ENCODE data around the gene APOA1. TPM values are rescaled to one million over a fixed set of nuclear protein-coding genes. Genes with fewer than 3 reads are reported as not detected.
"Not testable (repeated sequence)": the region's sequence is repeated elsewhere in the genome, so short reads cannot be mapped to it uniquely, and the experiment has no call there.

The APOA1 gene
- total RNA-seq, 2 experiments from 2014 or later: 0.23 to 0.25 TPM

DNA sequence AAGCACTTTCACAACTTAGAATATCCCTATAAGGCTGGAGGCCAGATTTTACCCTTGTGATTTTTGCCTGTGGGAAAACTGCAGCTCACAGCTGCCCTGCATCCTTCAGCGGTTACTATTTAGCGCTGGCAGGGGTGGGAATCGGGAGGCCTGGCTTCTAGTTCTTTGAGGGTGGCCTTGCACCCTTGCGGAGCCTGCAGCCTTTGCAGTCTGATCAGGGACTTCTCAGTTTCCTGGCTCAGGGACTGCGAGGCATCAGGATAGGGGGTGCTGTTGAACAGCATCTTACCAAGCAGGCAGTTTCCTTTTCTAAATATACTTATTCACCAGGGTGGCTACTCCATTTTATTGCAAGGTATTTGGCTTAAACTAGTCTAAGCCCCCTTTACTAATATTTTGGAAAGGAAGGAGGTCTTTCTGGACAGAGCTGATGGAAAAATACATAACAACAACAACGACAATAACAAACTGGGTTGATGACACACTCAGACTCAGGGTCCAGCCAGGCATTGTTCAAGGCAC lies 2.9 kb upstream of the APOA1 start:
- Mint-ChIP-seq H3K9me3 (no peaks in the 10 kb centered on the region), H3K36me3 (ENCODE audit: low read depth) (peaks cover 13% of the 10 kb centered on the region), H3K27ac (no peak overlapping the region), H3K4me3 (no peak overlapping the region), H3K27me3 (no peaks in the 10 kb centered on the region), H3K4me1 (peaks cover 9% of the 10 kb centered on the region)
- no peak for DNase-seq
- ChIA-PET POLR2A (no interaction called here), CTCF (no interaction called here)

GRCh38 chr11:116838321-116839084 lies 1.1 kb upstream of the APOA1 start:
- H3K9me3 Mint-ChIP-seq: no peaks in the 10 kb centered on the region
- peaks cover 2% of the 10 kb centered on the region for H3K36me3 Mint-ChIP-seq (ENCODE audit: low read depth)
- H3K4me1 Mint-ChIP-seq: peaks cover 16% of the 10 kb centered on the region
- H3K4me3 Mint-ChIP-seq: no peak overlapping the region
- peak overlapping the region; percentile 17 for H3K27ac Mint-ChIP-seq
- ChIA-PET CTCF (no interaction called here), POLR2A (no interaction called here)
- H3K27me3 Mint-ChIP-seq: no peaks in the 10 kb centered on the region
- no peak for DNase-seq

DNA sequence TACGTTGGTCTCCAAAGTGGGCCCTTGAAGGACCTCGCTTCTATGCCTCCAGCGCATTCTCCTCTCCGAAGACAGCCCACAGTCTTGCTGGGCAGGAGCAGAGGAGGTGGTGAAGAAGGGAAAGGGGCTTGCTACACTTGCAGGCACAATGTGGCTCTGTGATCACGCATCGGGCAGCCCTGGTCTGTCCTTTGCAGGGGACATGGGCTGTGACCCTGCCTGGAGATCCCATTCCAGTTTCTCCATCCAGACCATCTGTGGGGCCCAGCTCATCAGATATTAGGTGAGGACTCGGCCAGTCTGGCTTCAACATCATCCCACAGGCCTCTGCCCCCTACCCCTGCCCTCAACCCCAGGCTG lies 810 bp downstream of the APOA1 start:
- DNase-seq: no peak
- ChIA-PET POLR2A (interaction anchor here (0.6 kb wide), 1 partner anchor 274 kb away, joined by 3 read pairs; no protein-coding TSS in a partner anchor), CTCF (interaction anchor here (1.0 to 3.8 kb wide), 23 partner anchors 10 to 388 kb away, joined by 3 to 33 read pairs (median 5); partner anchors contain the start of genes APOA5, SIDT2 and ZPR1)
- Mint-ChIP-seq H3K9me3 (no peaks in the 10 kb centered on the region), H3K4me1 (peaks cover 16% of the 10 kb centered on the region), H3K27ac (no peak overlapping the region), H3K4me3 (no peak overlapping the region), H3K36me3 (ENCODE audit: low read depth) (no peaks in the 10 kb centered on the region), H3K27me3 (no peaks in the 10 kb centered on the region)

DNA sequence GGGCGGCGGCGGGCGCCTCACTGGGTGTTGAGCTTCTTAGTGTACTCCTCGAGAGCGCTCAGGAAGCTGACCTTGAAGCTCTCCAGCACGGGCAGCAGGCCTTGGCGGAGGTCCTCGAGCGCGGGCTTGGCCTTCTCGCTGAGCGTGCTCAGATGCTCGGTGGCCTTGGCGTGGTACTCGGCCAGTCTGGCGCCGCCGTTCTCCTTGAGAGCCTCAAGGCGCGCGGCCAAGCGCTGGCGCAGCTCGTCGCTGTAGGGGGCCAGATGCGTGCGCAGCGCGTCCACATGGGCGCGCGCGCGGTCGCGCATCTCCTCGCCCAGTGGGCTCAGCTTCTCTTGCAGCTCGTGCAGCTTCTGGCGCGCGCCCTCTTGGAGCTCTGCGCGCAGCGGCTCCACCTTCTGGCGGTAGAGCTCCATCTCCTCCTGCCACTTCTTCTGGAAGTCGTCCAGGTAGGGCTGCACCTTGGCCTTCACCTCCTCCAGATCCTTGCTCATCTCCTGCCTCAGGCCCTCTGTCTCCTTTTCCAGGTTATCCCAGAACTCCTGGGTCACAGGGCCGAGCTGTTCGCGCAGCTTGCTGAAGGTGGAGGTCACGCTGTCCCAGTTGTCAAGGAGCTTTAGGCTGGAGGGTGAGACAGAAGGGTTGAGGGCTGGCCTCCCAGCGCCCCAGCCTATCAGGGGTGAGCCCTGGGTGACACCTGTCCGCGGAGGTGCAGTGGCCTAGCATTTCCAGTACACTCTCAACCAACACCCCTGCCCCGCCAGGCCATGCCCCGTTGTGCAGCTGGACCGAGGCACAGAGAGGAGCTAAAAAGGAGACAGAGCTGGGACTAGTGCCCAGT lies 1.4 kb downstream of the APOA1 start:
- POLR2A ChIA-PET: interaction anchor here (0.5 to 0.9 kb wide), 7 partner anchors 45 to 287 kb away, joined by 3 to 7 read pairs (median 3); partner anchors contain the start of gene APOA5
- H3K27me3 Mint-ChIP-seq: no peaks in the 10 kb centered on the region
- no peaks in the 10 kb centered on the region for H3K36me3 Mint-ChIP-seq (ENCODE audit: low read depth)
- peak; percentile 83 for DNase-seq
- peaks cover 16% of the 10 kb centered on the region for H3K4me1 Mint-ChIP-seq
- CTCF ChIA-PET: interaction anchor here (0.6 to 3.8 kb wide), 29 partner anchors 9 to 388 kb away, joined by 3 to 33 read pairs (median 4); partner anchors contain the start of genes APOA5, SIDT2 and ZPR1
- H3K27ac Mint-ChIP-seq: peak overlapping the region; percentile 80
- H3K9me3 Mint-ChIP-seq: no peaks in the 10 kb centered on the region
- peak overlapping the region; percentile 66 for H3K4me3 Mint-ChIP-seq

DNA sequence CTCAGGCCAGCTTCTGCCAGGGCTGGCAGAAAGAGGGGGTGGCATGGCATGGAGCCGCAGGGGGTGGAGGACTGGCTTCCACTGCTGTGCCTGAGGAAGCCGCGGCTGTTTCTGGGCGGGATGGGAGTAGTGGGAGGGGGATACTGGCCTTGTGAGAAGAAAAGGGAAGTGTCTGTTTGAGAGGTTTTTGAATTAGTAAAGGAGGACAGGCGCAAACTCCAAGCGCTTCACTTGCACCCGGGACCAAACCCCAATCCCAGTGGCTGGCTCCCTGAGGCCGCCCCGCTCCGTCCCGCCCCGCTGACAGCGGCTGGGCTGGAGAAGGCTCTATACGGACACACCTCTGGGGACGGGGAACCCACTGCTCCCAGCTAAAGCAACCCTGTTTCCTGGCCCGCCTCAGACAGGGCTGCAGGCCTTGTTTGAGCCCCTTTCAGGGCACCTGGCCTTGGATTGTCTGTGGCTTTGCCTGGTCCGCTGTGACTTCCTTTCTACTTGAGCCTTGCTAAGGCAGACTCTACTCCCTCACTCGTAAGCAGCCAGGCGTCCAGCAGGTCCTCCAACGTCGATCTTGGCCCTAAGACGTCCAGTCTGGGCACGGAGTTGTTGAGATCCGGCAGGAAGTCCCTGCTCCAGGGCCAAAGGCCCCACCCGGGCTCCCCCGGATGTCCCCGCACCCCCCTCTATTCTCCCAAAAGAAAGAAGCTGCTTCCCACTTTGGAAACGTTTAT lies 2.2 kb downstream of the APOA1 start:
- ChIA-PET CTCF (interaction anchor here (0.6 to 3.8 kb wide), 26 partner anchors 8 to 389 kb away, joined by 3 to 33 read pairs (median 5); partner anchors contain the start of genes APOA5, SIDT2 and ZPR1), POLR2A (interaction anchor here (0.5 to 0.9 kb wide), 5 partner anchors 44 to 288 kb away, joined by 3 to 7 read pairs (median 3); partner anchors contain the start of gene APOA5)
- Mint-ChIP-seq H3K4me1 (peaks cover 16% of the 10 kb centered on the region), H3K27me3 (no peaks in the 10 kb centered on the region), H3K4me3 (peak overlapping the region; percentile 66), H3K27ac (peak overlapping the region; percentile 80), H3K9me3 (no peaks in the 10 kb centered on the region), H3K36me3 (ENCODE audit: low read depth) (no peaks in the 10 kb centered on the region)
- no peak for DNase-seq

DNA sequence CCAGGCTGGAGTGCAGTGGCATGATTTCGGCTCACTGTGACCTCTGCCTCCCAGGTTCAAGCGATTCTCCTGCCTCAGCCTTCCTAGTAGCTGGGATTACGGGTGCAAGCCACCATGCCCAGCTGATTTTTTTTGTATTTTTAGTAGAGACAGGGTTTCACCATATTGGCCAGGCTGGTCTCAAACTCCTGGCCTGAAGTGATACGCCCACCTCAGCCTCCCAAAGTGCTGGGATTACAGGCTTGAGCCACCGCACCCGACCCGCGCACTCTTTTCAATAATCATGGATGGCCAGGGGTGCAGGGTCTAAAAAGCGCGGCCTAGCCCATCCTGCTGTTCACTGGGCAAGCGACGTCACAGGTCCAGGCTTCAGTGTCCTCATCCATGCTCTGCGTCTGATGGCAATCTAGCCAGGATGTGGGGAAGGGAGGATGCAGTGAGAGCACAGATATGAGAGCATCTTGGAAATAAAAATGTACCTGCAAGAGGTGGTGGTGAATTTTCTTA lies 2.8 kb downstream of the APOA1 start:
- CTCF ChIA-PET: interaction anchor here (2.4 to 3.8 kb wide), 2 partner anchors 43 to 270 kb away, joined by 9 to 33 read pairs; partner anchors contain the start of gene APOA5
- H3K27ac Mint-ChIP-seq: peak overlapping the region; percentile 48
- peaks cover 16% of the 10 kb centered on the region for H3K4me1 Mint-ChIP-seq
- DNase-seq; H3K9me3 Mint-ChIP-seq; H3K27me3 Mint-ChIP-seq; POLR2A ChIA-PET; H3K36me3 Mint-ChIP-seq (ENCODE audit: low read depth): not testable (repeated sequence)
- peak overlapping the region; percentile 11 for H3K4me3 Mint-ChIP-seq

- Mint-ChIP-seq H3K27ac (peak overlapping the region; percentile 9), H3K4me1 (peaks cover 16% of the 10 kb centered on the region), H3K9me3 (no peaks in the 10 kb centered on the region), H3K27me3 (no peaks in the 10 kb centered on the region), H3K4me3 (no peak overlapping the region), H3K36me3 (ENCODE audit: low read depth) (no peaks in the 10 kb centered on the region)
- CTCF ChIA-PET: interaction anchor here (1.0 to 3.8 kb wide), 2 partner anchors 17 to 42 kb away, joined by 3 to 33 read pairs; partner anchors contain the start of gene APOA5
- DNase-seq: no peak
- POLR2A ChIA-PET: no interaction called here
These were observed 3.4 kb downstream of the APOA1 start for GRCh38 chr11:116833816-116834534.

GRCh38 chr11:116833491-116833815 lies 4.0 kb downstream of the APOA1 start:
- POLR2A ChIA-PET: no interaction called here
- Mint-ChIP-seq H3K4me3 (no peak overlapping the region), H3K27ac (no peak overlapping the region), H3K27me3 (no peaks in the 10 kb centered on the region), H3K36me3 (ENCODE audit: low read depth) (no peaks in the 10 kb centered on the region), H3K9me3 (no peaks in the 10 kb centered on the region), H3K4me1 (peaks cover 16% of the 10 kb centered on the region)
- CTCF ChIA-PET: interaction anchor here (1.0 to 3.8 kb wide), 2 partner anchors 16 to 41 kb away, joined by 3 to 33 read pairs; partner anchors contain the start of gene APOA5
- DNase-seq: no peak

- no peak for DNase-seq
- POLR2A ChIA-PET: no interaction called here
These were observed 4.8 kb downstream of the APOA1 start for GRCh38 chr11:116832350-116833290.

DNA sequence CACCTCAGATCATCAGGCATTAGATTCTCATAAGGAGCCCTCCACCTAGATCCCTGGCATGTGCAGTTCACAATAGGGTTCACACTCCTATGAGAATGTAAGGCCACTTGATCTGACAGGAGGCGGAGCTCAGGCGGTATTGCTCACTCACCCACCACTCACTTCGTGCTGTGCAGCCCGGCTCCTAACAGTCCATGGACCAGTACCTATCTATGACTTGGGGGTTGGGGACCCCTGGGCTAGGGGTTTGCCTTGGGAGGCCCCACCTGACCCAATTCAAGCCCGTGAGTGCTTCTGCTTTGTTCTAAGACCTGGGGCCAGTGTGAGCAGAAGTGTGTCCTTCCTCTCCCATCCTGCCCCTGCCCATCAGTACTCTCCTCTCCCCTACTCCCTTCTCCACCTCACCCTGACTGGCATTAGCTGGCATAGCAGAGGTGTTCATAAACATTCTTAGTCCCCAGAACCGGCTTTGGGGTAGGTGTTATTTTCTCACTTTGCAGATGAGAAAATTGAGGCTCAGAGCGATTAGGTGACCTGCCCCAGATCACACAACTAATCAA lies 5.6 kb downstream of the APOA1 start:
- H3K27me3 Mint-ChIP-seq: no peaks in the 10 kb centered on the region
- ChIA-PET CTCF (interaction anchor here (0.9 kb wide), 1 partner anchor 16 kb away, joined by 4 read pairs; no protein-coding TSS in a partner anchor), POLR2A (no interaction called here)
- DNase-seq: no peak
- H3K36me3 Mint-ChIP-seq (ENCODE audit: low read depth): no peaks in the 10 kb centered on the region
- H3K4me3 Mint-ChIP-seq: no peak overlapping the region
- H3K4me1 Mint-ChIP-seq: peaks cover 16% of the 10 kb centered on the region
- no peaks in the 10 kb centered on the region for H3K9me3 Mint-ChIP-seq
- H3K27ac Mint-ChIP-seq: no peak overlapping the region

More at GRCh38 chr11:116832350-116833290, 4.8 kb downstream of the APOA1 start:
- CTCF ChIA-PET: interaction anchor here (0.9 to 1.0 kb wide), 2 partner anchors 15 kb away, joined by 3 to 4 read pairs; no protein-coding TSS in a partner anchor
- Mint-ChIP-seq H3K9me3 (no peaks in the 10 kb centered on the region), H3K4me3 (no peak overlapping the region), H3K27ac (peak overlapping the region; percentile 46), H3K27me3 (no peaks in the 10 kb centered on the region), H3K36me3 (ENCODE audit: low read depth) (no peaks in the 10 kb centered on the region), H3K4me1 (peaks cover 16% of the 10 kb centered on the region)
